ACC112 (cell line): ENCODE results near the gene ARID1B.

Experiments
- H2AFZ ChIP-seq: fragments of 200-600 bp; sonication (generic); one replicate; pipeline ENCODE4 v1.6.0; 2017; ENCODE audit warnings: antibody characterized with exemption, low read length; ENCODE audit not compliant: unreplicated experiment
- H3K27ac ChIP-seq: fragments of 200-600 bp; sonication (generic); 2 replicates; pipeline ENCODE4 v1.5.1; 2014; ENCODE audit warnings: low read depth, mild to moderate bottlenecking, antibody characterized with exemption, low read length, moderate library complexity
- H3K27me3 ChIP-seq: fragments of 200-600 bp; sonication (generic); 2 replicates; pipeline ENCODE4 v1.6.1; 2014; ENCODE audit warnings: mild to moderate bottlenecking, antibody characterized with exemption, low read length, moderate library complexity, mixed read lengths; ENCODE audit not compliant: insufficient read depth
- H3K36me3 ChIP-seq: fragments of 200-600 bp; sonication (generic); 2 replicates; pipeline ENCODE4 v1.6.1; 2016; ENCODE audit warnings: mild to moderate bottlenecking, antibody characterized with exemption, low read length, moderate library complexity, mixed read lengths; ENCODE audit not compliant: insufficient read depth
- H3K4me1 ChIP-seq: fragments of 200-600 bp; sonication (generic); one replicate; pipeline ENCODE4 v1.6.1; 2016; ENCODE audit warnings: low read length, mixed read lengths; ENCODE audit not compliant: insufficient read depth, unreplicated experiment, control insufficient read depth
- H3K4me3 ChIP-seq: fragments of 200-600 bp; sonication (generic); 2 replicates; pipeline ENCODE4 v1.5.1; 2014; ENCODE audit warnings: mild to moderate bottlenecking, low read depth, low read length
- H3K79me2 ChIP-seq: fragments of 200-600 bp; sonication (generic); one replicate; pipeline ENCODE4 v1.6.0; 2016; ENCODE audit warnings: low read length; ENCODE audit not compliant: control insufficient read depth, unreplicated experiment, insufficient read depth

ARID1B gene

GRCh38 chr6:156809446-156810178 is 32.4 kb downstream of the ARID1B start:
- Histone ChIP-seq H3K79me2 (peaks cover 94% of the 10 kb centered on the region), H3K36me3 (no peaks in the 10 kb centered on the region), H2AFZ (no peak overlapping the region), H3K4me3 (no peak overlapping the region), H3K4me1 (peaks cover 6% of the 10 kb centered on the region), H3K27me3 (no peaks in the 10 kb centered on the region), H3K27ac (no peak overlapping the region)

DNA sequence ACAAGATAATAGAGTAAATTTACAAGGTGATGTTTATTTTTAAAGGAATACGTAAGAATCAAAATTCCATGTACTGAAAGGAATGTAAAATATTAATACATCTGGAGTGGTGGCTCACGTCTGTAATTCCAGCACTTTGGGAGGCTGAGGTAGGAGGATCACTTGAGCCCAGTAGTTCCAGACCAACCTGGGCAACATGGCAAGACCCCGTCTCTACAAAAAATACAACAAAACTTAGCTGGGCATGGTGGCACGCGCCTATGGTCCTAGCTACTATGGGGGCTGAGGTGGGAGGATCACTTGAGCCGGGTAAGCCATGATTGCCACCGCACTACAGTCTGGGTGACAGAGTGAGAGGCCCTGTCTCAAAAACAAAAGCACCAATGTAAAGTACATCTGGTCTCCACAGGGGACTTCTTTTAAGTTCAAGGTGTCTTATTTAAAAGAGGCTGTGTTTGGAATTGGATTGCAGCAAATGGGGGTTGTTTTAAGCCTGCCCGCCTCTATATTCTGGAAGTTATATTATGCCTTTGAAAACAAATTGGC is 36.9 kb downstream of the ARID1B start:
- Histone ChIP-seq H3K4me1 (peaks cover 15% of the 10 kb centered on the region), H3K27ac (no peak overlapping the region), H2AFZ (no peak overlapping the region), H3K4me3 (no peak overlapping the region), H3K79me2 (peaks cover 90% of the 10 kb centered on the region), H3K27me3 (no peaks in the 10 kb centered on the region), H3K36me3 (no peaks in the 10 kb centered on the region)

- H3K79me2 ChIP-seq = peaks cover 89% of the 10 kb centered on the region
- peaks cover 15% of the 10 kb centered on the region for H3K4me1 ChIP-seq
- no peak overlapping the region for H3K27ac ChIP-seq
- H2AFZ ChIP-seq = no peak overlapping the region
- H3K4me3 ChIP-seq = no peak overlapping the region
- H3K36me3 ChIP-seq = no peaks in the 10 kb centered on the region
- H3K27me3 ChIP-seq = no peaks in the 10 kb centered on the region
Observed at GRCh38 chr6:156816505-156816904, 39.3 kb downstream of the ARID1B start.

DNA sequence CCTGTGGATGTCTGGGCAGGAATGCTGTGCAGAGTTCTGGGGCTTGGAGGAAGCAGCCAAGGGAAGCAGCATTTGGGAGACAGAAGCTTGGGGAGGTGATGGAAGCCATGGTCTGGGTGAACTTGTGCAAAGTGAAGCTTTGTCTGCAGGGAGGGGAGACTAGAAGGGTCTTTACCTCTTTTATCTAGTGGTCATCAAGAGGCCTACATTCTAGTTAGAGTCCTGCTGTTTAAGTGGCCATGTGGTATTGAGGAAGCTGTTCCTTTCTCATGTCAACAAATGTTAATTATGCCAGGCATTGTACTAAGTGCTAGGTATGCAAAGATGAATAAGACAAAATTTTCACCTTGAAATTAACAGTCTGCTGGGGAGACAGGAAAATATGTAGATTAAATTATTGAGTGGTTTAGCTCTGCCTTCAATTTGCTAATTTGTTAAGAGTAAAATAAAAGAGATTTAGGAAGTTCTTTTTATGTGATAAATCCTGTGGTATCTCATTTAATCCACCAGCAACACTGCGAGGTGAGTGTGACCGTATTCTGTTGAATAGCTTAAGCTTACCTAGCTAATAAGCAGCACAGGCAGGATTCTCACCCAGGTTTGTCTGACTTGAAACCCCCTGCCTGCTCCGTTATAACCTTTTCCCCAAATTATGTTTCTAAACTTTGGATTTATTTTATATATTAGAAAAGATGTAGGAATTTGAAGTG is 43.1 kb downstream of the ARID1B start:
- Histone ChIP-seq H3K4me3 (no peak overlapping the region), H2AFZ (no peak overlapping the region), H3K27me3 (no peaks in the 10 kb centered on the region), H3K4me1 (peaks cover 14% of the 10 kb centered on the region), H3K79me2 (peaks cover 89% of the 10 kb centered on the region), H3K36me3 (no peaks in the 10 kb centered on the region), H3K27ac (no peak overlapping the region)

- Histone ChIP-seq H3K36me3 (no peaks in the 10 kb centered on the region), H3K4me1 (peaks cover 3% of the 10 kb centered on the region), H3K4me3 (no peak overlapping the region), H3K27ac (no peak overlapping the region), H2AFZ (no peak overlapping the region), H3K27me3 (no peaks in the 10 kb centered on the region), H3K79me2 (peaks cover 87% of the 10 kb centered on the region)
Observed at GRCh38 chr6:156821707-156822106, 44.5 kb downstream of the ARID1B start.

GRCh38 chr6:156822747-156823206 is 45.6 kb downstream of the ARID1B start:
- Histone ChIP-seq H3K4me1 (peaks cover 12% of the 10 kb centered on the region), H2AFZ (no peak overlapping the region), H3K27ac (no peak overlapping the region), H3K27me3 (no peaks in the 10 kb centered on the region), H3K79me2 (peaks cover 85% of the 10 kb centered on the region), H3K4me3 (no peak overlapping the region), H3K36me3 (no peaks in the 10 kb centered on the region)

- Histone ChIP-seq H3K27ac (no peak overlapping the region), H3K4me1 (peaks cover 23% of the 10 kb centered on the region)
Observed at GRCh38 chr6:156824142-156824541, 47.0 kb downstream of the ARID1B start.

DNA sequence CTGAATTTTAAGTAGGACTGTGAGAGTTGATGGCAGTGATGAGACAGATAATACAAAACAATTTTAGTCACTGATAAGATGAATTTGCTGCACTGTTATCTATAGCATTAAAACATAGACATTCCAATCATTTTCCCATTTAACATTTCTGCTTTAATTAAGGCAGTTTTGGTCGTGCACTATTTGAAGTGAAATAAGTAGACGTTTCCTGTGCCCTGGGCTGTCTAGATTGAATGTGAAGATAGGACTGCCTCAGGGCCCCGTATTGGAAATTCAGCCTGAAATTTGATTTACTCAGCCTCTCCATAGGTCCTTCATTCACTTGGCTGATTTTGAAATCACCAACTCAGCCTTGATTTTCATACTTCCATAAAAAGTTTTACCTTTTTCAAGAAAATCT is 48.3 kb downstream of the ARID1B start:
- H3K36me3 ChIP-seq = no peaks in the 10 kb centered on the region; the same call in 1 of the 2 replicates

More at GRCh38 chr6:156824142-156824541, 47.0 kb downstream of the ARID1B start:
- Histone ChIP-seq H2AFZ (no peak overlapping the region), H3K4me3 (no peak overlapping the region), H3K36me3 (no peaks in the 10 kb centered on the region), H3K79me2 (peaks cover 78% of the 10 kb centered on the region), H3K27me3 (no peaks in the 10 kb centered on the region)

GRCh38 chr6:156826290-156826955 is 49.2 kb downstream of the ARID1B start:
- Histone ChIP-seq H3K27ac (no peak overlapping the region), H2AFZ (no peak overlapping the region), H3K27me3 (no peaks in the 10 kb centered on the region), H3K4me3 (no peak overlapping the region), H3K36me3 (no peaks in the 10 kb centered on the region; the same call in 1 of the 2 replicates), H3K79me2 (peaks cover 74% of the 10 kb centered on the region), H3K4me1 (peaks cover 24% of the 10 kb centered on the region)

More for the DNA sequence above, 48.3 kb downstream of the ARID1B start:
- no peak overlapping the region for H2AFZ ChIP-seq
- peaks cover 76% of the 10 kb centered on the region for H3K79me2 ChIP-seq
- no peaks in the 10 kb centered on the region for H3K27me3 ChIP-seq
- H3K27ac ChIP-seq = no peak overlapping the region
- no peak overlapping the region for H3K4me3 ChIP-seq
- peaks cover 24% of the 10 kb centered on the region for H3K4me1 ChIP-seq

GRCh38 chr6:156827382-156827781 is 50.2 kb downstream of the ARID1B start:
- Histone ChIP-seq H3K4me3 (no peak overlapping the region), H3K36me3 (no peaks in the 10 kb centered on the region; the same call in 1 of the 2 replicates), H3K27ac (peak overlapping the region; percentile 93), H3K4me1 (peaks cover 27% of the 10 kb centered on the region), H2AFZ (no peak overlapping the region), H3K79me2 (peaks cover 70% of the 10 kb centered on the region), H3K27me3 (no peaks in the 10 kb centered on the region)
